HG03439 (cell line): ENCODE results near the gene EAPP.
"Not testable (repeated sequence)": the region's sequence is repeated elsewhere in the genome, so short reads cannot be mapped to it uniquely, and the experiment has no call there.

Source experiments
- ATAC-seq: cut with Tn5 transposase; IDR thresholded peaks from one replicate; pipeline ENCODE4 v1.9.1; 2021; ENCODE audit warnings: mild to moderate bottlenecking, moderate library complexity; ENCODE audit not compliant: unreplicated experiment

The EAPP gene

DNA sequence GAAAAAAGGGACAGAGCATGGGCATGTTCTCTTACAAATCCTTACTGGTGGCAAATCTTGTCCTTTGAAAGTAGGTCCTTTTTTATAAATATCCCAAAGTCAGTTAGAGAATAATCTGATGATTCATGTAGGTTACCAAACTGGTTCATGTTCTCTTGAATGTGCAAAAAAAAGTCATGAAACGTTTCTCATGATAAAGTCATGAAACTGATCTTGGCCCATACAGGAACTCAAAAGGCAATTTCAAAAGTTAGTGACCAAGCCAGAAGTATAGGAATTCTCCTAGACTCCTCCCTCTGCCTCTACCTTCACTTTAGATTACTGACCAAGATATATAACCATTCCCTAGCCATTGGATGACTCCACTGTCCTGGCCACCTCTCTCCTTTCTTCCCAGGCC is 50.2 kb downstream of the EAPP start:
- ATAC-seq, result no peak

DNA sequence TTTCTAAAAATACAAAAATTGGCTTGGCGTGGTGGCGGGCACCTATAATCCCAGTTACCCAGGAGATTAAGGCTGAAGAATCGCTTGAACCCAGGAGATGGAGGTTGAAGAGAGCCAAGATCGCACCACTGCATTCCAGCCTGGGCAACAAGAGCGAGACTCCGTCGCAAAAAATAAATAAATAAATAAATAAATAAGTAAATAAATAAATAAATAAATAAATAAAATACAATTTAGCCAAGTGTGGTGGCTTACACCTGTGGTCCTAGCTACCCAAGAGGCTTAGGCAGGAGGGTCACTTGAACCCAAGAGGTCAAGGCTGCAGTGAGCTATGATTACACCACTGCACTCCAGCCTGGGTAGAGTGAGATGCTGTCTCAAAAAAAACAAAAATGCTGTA is 51.0 kb downstream of the EAPP start:
- ATAC-seq, result no peak

DNA sequence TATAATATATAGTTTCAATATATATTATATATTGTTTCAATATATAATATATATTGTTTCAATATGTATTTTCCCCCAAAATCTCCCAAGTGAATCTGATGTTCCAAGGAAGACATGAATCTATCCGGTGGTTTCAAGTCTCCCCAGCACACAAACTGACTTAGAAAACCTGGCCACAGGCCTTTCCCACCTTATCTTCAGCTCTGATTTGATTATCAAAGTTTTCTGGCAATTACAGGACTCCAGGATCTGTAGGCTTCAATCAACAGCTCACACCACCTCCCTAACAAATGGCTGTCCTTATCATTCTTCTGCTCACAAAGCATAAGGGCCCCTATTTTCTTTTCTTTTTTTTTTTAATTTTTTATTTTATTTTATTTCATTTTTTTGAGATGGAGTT is 54.8 kb downstream of the EAPP start:
- ATAC-seq, result no peak

DNA sequence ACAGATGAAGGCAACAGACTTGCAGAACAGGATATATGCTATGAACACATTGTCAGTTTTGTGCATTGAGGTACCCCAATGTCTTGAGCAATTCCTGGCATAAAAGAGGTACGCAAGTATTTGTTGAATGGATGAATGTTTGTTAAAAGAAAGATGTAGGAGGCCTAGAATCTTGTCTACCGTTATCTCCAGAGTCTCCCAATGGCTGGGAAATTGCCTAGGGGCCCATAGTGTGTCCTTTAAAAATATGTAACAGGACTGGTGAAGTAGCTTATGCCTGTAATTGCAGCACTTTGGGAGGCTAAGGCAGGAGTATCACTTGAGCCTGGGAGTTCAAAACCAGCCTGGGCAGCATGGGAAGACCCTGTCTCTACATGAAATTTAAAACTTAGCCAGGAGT is 57.0 kb downstream of the EAPP start:
- ATAC-seq, result no peak

DNA sequence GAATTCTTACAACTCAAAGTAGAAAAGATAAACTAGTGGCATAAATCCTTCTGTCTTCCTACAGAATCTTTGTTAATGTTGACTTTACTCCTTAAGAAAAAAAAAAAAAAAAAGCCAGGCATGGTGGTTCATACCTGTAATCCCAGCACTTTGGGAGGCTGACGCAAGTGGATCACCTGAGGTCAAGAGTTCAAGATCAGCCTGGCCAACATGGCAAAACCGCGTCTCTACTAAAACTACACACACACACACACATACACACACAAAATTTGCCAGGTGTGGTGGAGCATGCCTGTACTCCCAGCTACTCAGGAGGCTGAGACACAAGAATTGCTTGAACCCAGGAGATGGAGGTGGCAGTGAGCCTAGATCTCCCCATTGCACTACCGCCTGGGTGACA is 59.8 kb downstream of the EAPP start:
- no peak for ATAC-seq

DNA sequence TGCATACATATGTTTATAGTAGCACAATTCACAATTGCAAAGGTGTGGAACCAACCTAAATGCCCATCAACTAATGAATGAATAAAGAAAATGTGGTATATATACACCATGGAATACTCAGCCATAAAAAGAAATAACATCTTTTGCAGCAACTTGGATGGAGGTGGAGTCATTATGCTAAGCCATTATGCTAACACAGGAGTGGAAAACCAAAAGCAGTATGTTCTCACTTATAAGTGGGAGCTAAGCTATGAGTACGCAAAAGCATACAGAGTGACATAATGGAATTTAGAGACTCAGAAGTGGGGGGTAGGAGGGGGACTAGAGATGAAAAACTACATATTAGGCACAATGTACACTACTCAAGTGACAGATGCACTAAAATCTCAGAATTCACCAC is 61.2 kb downstream of the EAPP start:
- no peak for ATAC-seq

DNA sequence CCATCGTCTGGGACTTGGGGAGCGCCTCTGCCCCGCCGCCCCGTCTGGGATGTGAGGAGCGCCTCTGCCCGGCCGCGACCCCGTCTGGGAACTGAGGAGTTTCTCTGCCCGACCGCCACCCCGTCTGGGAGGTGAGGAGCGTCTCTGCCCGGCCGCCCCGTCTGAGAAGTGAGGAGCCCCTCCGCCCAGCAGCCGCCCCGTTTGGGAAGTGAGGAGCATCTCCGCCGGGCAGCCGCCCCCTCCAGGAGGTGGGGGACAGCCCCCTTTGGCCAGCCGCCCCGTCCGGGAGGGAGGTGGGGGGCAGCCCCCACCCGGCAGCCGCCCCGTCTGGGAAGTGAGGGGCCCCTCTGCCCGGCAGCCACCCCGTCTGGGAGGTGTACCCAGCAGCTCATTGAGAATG is 63.5 kb downstream of the EAPP start:
- not testable (repeated sequence) for ATAC-seq

DNA sequence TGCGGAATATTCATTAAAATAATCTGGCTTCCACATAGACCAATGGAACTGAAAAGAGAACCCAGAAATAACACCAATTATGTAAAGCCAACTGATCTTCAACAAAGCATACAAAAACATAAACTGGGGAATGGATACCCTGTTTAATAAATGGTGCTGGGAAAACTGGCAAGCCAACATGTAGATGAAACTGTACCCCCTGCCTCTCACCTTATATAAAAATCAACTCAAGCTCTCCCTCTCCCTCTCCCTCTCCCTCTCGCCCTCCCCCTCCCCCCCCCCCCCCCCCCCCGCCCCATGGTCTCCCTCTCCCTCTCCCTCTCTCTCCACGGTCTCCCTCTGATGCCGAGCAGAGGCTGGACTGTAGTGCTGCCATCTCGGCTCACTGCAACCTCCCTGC is 64.3 kb downstream of the EAPP start:
- no peak for ATAC-seq

DNA sequence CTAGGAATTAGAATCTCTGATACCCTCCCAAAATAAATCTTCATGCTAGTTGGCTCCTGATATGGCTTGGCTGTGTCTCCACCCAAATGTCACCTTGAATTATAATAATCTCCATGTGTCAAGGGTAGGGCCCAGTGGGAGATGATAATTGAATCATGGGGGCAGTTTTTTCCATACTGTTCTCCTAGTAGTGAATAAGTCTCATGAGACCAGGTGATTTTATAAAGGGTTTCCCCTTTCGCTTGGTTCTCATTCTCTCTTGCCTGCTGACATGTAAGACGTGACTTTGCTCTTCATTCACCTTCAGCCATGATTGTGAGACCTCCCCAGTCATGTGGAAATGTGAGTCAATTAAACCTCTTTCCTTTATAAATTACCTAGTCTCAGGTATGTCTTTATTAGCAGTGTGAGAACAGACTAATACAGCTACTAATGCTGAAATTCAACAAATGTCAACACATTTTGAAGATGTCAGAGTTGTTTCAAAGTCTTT is 65.3 kb downstream of the EAPP start:
- ATAC-seq, result no peak

DNA sequence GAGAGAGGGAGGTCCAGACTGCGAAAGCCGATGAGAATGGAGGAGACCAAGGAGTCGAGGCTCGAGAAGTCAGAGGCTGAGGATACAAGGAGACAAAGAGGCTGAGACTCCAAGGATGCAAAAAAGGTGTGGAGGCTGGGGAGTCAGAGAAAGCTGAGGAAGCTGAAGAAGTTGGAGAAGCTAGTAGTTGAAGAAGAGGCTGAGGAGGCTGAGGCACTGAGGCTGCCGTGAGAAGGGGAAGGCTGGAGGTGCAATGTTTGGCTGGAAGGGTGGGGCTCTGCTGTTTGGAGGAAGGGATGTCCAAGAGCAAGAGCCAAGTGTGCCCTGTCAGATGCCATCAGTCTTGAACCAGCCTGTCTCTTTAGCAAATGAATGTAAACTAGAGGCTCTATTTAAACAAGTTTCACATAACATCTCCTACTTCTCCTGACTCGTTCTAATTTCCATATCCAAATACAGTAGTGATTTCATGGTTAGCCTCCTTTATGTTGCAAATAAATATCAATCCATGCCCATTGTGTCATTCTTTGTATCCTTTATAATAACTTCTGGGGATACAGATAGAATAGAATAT is 66.7 kb downstream of the EAPP start:
- no peak for ATAC-seq

DNA sequence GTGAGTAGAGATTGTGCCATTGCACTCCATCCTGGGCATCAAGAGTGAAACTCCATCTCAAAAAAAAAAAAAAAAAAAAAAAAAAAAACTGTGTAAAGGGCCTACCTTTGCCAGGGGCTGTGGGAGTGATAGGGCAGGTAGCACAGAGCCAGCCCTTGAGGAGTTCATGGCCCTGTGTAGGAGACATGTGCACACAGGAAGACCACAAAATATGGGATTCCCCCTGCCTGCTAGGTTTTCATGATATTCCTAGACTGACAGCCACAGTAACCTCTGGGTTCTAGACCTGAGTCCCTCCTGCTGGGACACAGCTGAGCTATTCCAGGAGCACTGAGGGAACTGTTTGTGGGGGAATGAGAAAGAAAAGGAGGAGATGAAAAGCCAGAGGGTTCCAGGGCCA is 69.2 kb downstream of the EAPP start:
- no peak for ATAC-seq

DNA sequence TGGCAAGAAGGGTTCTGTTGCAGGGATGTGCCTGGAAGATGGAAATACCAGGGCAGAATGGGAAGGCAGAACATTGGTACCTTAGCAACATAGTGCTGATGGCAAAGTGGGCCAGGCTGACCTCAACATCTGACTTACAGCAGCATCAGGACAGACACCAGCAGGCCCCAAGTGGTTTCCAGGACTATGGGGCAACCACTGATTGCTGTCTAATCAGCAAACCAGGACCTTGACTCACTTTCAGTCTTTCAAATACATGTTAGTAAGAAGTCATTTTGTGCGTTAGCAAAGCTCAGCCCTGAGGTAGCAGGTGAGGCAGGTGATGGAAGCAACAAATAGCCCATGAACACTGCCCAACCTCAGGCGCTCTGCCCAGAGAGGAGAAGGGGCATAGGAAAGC is 72.8 kb downstream of the EAPP start:
- ATAC-seq, result no peak
